DND-41 (cell line): ENCODE measurements around the gene BRF1.
"Not testable (repeated sequence)": the region's sequence is repeated elsewhere in the genome, so short reads cannot be mapped to it uniquely, and the experiment has no call there.

ENCODE experiments used
- ATAC-seq: fragments of 200-7000 bp; cut with Tn5 transposase; 3 replicates; pipeline ENCODE4 v1.9.1; 2021; ENCODE audit warnings: low read depth; ENCODE audit not compliant: insufficient read depth
- DNase-seq: peaks from one replicate; pipeline ENCODE4 v3.0.0-alpha.2; 2020
- H2AFZ ChIP-seq: 2 replicates; pipeline ENCODE4 v1.6.0; 2012; ENCODE audit warnings: low read depth, low read length
- H3K27ac ChIP-seq: 2 replicates; pipeline ENCODE4 v1.5.1; 2012; ENCODE audit warnings: low read length, inconsistent platforms
- H3K27me3 ChIP-seq: fragments of 200-600 bp; sonication (generic); 2 replicates; pipeline ENCODE4 v1.6.0; 2012; ENCODE audit warnings: low read length, mild to moderate bottlenecking, inconsistent platforms; ENCODE audit not compliant: insufficient read depth, poor library complexity
- H3K36me3 ChIP-seq: 2 replicates; pipeline ENCODE4 v1.5.1; 2012; ENCODE audit warnings: low read length, inconsistent platforms; ENCODE audit not compliant: insufficient read depth
- H3K4me1 ChIP-seq: 2 replicates; pipeline ENCODE4 v1.5.1; 2012; ENCODE audit warnings: mild to moderate bottlenecking, low read length; ENCODE audit not compliant: insufficient read depth
- H3K4me2 ChIP-seq: 2 replicates; pipeline ENCODE4 v1.6.0; 2012; ENCODE audit warnings: mild to moderate bottlenecking, moderate library complexity, low read length, inconsistent platforms; ENCODE audit not compliant: insufficient read depth
- H3K4me3 ChIP-seq, 2 experiments: fragments of 200-600 bp in 1 of 2; shearing (Covaris generic) in 1 of 2; 2 replicates each; pipeline ENCODE4 v1.5.1; 2012 to 2016; ENCODE audit warnings: inconsistent platforms in 2 of 2, low read length in 2 of 2, mild to moderate bottlenecking in 2 of 2, low read depth in 1 of 2, moderate library complexity in 1 of 2
- H3K79me2 ChIP-seq: 2 replicates; pipeline ENCODE4 v1.6.0; 2012; ENCODE audit warnings: low read length, inconsistent platforms; ENCODE audit not compliant: insufficient read depth
- H3K9ac ChIP-seq: 2 replicates; pipeline ENCODE4 v1.6.0; 2012; ENCODE audit warnings: low read depth, mild to moderate bottlenecking, inconsistent platforms, low read length, moderate library complexity
- H3K9me3 ChIP-seq: 2 replicates; pipeline ENCODE4 v1.5.1; 2012; ENCODE audit warnings: low read length, moderate library complexity, mild to moderate bottlenecking, inconsistent platforms; ENCODE audit not compliant: insufficient read depth, severe bottlenecking
- H4K20me1 ChIP-seq: 2 replicates; pipeline ENCODE4 v1.6.0; 2012; ENCODE audit warnings: low read length; ENCODE audit not compliant: insufficient read depth
- EZH2 ChIP-seq: IDR thresholded peaks from 3 replicates; pipeline ENCODE4 v1.6.1; 2012; ENCODE audit warnings: borderline replicate concordance, low read depth, mild to moderate bottlenecking, moderate library complexity, low read length, inconsistent platforms; ENCODE audit not compliant: severe bottlenecking
- TF ChIP-seq, protein P1 (sequence below): IDR thresholded peaks from 2 replicates; pipeline ENCODE4 v1.5.1; 2012; ENCODE audit warnings: borderline replicate concordance, low read length, moderate library complexity, mild to moderate bottlenecking; ENCODE audit not compliant: poor library complexity, severe bottlenecking; ENCODE audit errors: extremely low read depth

The BRF1 gene

GRCh38 chr14:105329411-105330150, 28.8 kb upstream of the BRF1 start:
- no peaks in the 10 kb centered on the region for H3K4me1 ChIP-seq
- ATAC-seq (no peak), DNase-seq (no peak)
- peaks cover 2% of the 10 kb centered on the region; the same call in 1 of the 2 replicates for H3K36me3 ChIP-seq
- H2AFZ ChIP-seq = no peak overlapping the region
- no peak overlapping the region for H3K27ac ChIP-seq
- H3K9me3 ChIP-seq = no peaks in the 10 kb centered on the region
- H3K79me2 ChIP-seq = peaks cover 91% of the 10 kb centered on the region
- TF ChIP-seq, protein P1, sequence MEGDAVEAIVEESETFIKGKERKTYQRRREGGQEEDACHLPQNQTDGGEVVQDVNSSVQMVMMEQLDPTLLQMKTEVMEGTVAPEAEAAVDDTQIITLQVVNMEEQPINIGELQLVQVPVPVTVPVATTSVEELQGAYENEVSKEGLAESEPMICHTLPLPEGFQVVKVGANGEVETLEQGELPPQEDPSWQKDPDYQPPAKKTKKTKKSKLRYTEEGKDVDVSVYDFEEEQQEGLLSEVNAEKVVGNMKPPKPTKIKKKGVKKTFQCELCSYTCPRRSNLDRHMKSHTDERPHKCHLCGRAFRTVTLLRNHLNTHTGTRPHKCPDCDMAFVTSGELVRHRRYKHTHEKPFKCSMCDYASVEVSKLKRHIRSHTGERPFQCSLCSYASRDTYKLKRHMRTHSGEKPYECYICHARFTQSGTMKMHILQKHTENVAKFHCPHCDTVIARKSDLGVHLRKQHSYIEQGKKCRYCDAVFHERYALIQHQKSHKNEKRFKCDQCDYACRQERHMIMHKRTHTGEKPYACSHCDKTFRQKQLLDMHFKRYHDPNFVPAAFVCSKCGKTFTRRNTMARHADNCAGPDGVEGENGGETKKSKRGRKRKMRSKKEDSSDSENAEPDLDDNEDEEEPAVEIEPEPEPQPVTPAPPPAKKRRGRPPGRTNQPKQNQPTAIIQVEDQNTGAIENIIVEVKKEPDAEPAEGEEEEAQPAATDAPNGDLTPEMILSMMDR = no peak
- no peak for TF ChIP-seq EZH2
- H3K4me3 ChIP-seq = no peak overlapping the region
- H3K4me2 ChIP-seq = no peak overlapping the region
- H4K20me1 ChIP-seq = peaks cover 91% of the 10 kb centered on the region
- no peak overlapping the region for H3K9ac ChIP-seq
- no peaks in the 10 kb centered on the region for H3K27me3 ChIP-seq

GRCh38 chr14:105328678-105329390, 28.0 kb upstream of the BRF1 start:
- Histone ChIP-seq H3K9ac (no peak overlapping the region), H4K20me1 (peaks cover 91% of the 10 kb centered on the region), H3K27ac (no peak overlapping the region), H3K27me3 (no peaks in the 10 kb centered on the region), H3K4me3 (no peak overlapping the region), H3K4me2 (no peak overlapping the region), H3K79me2 (peaks cover 91% of the 10 kb centered on the region), H2AFZ (no peak overlapping the region), H3K9me3 (no peaks in the 10 kb centered on the region), H3K36me3 (peaks cover 2% of the 10 kb centered on the region; the same call in 1 of the 2 replicates), H3K4me1 (no peaks in the 10 kb centered on the region)
- TF ChIP-seq, protein P1 = no peak
- no peak for TF ChIP-seq EZH2
- DNase-seq (no peak), ATAC-seq (no peak)

- peaks cover 91% of the 10 kb centered on the region for H4K20me1 ChIP-seq
- no peak overlapping the region for H3K9ac ChIP-seq
- TF ChIP-seq EZH2 = no peak
- TF ChIP-seq, protein P1 = no peak
- H3K4me1 ChIP-seq = no peaks in the 10 kb centered on the region
- no peaks in the 10 kb centered on the region for H3K27me3 ChIP-seq
- no peak overlapping the region for H3K27ac ChIP-seq
- ATAC-seq (no peak), DNase-seq (no peak)
- H3K36me3 ChIP-seq = peaks cover 7% of the 10 kb centered on the region; the same call in 1 of the 2 replicates
- H3K9me3 ChIP-seq = no peaks in the 10 kb centered on the region
- no peak overlapping the region for H3K4me2 ChIP-seq
- no peak overlapping the region for H3K4me3 ChIP-seq
- H3K79me2 ChIP-seq = peaks cover 91% of the 10 kb centered on the region
- no peak overlapping the region for H2AFZ ChIP-seq
Observed at GRCh38 chr14:105328070-105328677, 27.4 kb upstream of the BRF1 start.

GRCh38 chr14:105327695-105328045, 26.9 kb upstream of the BRF1 start:
- not testable (repeated sequence) for H3K4me1 ChIP-seq
- H3K79me2 ChIP-seq = peaks cover 91% of the 10 kb centered on the region

More at GRCh38 chr14:105327695-105328045, 26.9 kb upstream of the BRF1 start:
- not testable (repeated sequence) for ATAC-seq, H3K27me3 ChIP-seq, H3K9ac ChIP-seq, H3K9me3 ChIP-seq, H2AFZ ChIP-seq, H3K4me2 ChIP-seq, H3K36me3 ChIP-seq, H3K4me3 ChIP-seq, H3K27ac ChIP-seq, DNase-seq
- peaks cover 91% of the 10 kb centered on the region for H4K20me1 ChIP-seq
